GM19468 (cell line): ENCODE measurements around the gene GREB1.

Experiments used
- ATAC-seq: cut with Tn5 transposase; IDR thresholded peaks from one replicate; pipeline ENCODE4 v1.9.1; 2021; ENCODE audit warnings: mild to moderate bottlenecking, moderate library complexity, moderate number of reproducible peaks; ENCODE audit not compliant: unreplicated experiment; ENCODE audit errors: extremely low read depth

The GREB1 gene

GRCh38 chr2:11592671-11593574 lies 59.1 kb downstream of the GREB1 start:
- ATAC-seq = no peak

DNA sequence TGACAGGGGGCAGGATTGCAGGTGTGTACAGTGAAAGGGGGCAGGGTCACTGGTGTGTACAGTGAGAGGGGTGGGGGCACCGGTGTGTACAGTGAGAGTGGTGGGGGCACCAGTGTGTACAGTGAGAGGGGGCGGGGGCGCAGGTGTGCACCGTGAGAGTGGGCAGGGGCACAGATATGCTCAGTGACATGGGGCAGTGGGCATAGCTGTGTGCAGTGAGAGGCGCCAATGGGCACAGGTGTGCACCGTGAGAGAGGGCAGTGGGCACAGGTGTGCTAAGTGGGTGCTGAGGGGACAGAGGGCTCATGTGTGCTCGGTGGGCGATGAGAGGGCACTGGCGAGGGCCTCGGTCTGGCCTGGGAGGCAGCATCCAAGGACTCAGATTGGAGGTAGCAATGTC lies 63.0 kb downstream of the GREB1 start:
- no peak for ATAC-seq

GRCh38 chr2:11597538-11598225 lies 63.8 kb downstream of the GREB1 start:
- no peak for ATAC-seq

GRCh38 chr2:11598228-11598731 lies 64.4 kb downstream of the GREB1 start:
- no peak for ATAC-seq

DNA sequence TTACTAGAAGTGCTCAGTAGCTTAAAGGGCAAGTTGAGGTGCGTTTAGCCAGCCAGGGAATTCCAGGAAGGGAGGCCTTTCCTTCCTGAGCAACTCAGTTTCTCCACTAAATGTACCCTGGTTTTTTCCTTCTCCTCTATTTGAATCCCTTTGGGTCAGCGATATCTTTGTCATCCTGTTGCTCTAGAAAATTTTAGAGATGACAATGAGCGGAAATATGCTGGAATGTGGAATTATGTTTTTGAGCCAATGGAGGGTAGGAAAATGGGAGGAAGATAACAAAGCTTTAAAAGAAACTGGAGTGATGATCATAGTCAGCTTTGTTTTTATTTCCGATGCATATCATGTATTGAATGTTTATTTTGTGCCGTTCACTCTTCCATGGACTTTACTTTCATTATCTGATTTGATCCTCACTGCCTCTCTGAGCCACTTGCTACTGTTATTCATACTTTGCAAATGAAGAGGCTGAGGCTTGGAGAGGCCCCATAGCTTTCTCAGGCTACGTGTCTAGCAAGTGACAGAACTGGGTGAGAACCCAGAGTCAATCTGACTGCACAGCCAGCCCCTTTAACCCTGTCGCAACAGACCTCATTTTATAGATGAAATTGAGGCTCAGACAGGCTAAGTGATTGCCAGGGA lies 68.8 kb downstream of the GREB1 start:
- no peak for ATAC-seq

GRCh38 chr2:11610624-11611242 lies 76.9 kb downstream of the GREB1 start:
- no peak for ATAC-seq

GRCh38 chr2:11611251-11611650 lies 77.4 kb downstream of the GREB1 start:
- no peak for ATAC-seq

DNA sequence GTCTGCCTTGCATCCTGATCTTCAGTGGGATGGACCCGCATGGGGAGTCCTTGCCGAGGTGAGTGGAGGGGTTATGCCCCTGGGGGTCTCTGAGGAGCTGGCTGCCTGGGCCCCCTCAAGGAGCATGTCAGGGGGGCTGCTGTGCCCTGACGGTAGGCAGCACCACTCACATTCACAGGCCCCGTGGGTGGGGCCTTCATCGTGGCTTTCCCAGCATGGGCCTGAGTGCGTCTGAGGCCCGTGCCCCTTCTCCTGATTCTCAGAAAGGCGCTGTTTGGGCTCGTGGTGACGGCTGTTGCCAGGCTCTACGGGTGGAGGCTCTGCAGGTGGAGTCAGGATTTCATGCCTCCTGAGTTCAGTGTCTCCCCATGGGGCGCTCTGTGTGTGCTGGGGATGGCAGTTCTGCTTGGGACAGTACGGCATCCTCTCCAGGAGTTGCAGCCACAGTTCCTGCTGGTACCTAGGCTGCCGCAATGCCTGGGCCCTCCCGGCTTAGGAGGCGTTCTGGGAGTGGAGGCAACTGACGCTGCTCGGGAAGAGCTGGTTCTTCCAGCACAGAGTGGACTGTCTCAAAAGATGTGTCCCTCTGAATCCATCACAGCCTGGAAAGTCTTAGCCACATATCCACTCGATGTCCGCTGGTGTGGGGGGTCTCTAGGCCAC lies 78.8 kb downstream of the GREB1 start:
- no peak for ATAC-seq

DNA sequence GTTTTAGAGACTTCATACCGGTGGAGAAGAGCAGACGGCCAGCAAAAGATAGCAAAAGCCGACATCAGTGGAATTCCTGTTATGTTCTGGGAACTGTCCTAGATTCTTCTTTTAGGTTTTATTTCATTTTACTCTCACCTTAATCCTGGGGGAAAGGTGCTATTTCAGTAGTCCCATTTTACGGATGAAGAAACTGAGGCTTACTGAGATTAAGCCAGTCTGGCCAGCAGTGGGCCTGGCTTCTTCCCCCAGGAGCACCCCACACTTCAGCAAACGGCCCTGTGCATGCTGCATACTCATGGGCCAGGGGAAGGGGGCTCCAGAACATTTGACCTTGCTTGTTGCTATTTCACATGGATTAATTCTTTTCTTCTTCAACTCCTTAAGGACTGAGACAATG lies 79.5 kb downstream of the GREB1 start:
- no peak for ATAC-seq

DNA sequence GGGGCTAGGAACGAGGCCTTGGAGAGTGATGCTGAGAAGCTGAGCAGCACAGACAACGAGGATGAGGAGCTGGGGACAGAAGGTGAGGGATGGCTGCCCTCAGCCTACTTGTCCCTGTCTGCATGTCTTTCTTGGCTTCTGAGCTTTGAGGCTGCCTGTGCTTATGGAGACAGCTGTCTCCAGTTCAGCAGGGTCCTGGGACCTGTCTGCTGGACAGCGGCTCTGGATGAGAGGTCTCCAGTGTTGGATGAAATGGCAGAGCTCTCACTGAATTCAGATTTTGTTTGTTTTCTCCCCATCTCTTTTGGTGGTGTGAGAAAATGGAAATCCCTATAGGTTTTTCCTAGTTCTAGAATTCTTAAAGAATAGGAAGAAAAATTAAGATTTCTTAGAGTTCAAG lies 81.4 kb downstream of the GREB1 start:
- no peak for ATAC-seq

GRCh38 chr2:11616097-11616687 lies 82.3 kb downstream of the GREB1 start:
- no peak for ATAC-seq

GRCh38 chr2:11616851-11617415 lies 83.1 kb downstream of the GREB1 start:
- no peak for ATAC-seq

DNA sequence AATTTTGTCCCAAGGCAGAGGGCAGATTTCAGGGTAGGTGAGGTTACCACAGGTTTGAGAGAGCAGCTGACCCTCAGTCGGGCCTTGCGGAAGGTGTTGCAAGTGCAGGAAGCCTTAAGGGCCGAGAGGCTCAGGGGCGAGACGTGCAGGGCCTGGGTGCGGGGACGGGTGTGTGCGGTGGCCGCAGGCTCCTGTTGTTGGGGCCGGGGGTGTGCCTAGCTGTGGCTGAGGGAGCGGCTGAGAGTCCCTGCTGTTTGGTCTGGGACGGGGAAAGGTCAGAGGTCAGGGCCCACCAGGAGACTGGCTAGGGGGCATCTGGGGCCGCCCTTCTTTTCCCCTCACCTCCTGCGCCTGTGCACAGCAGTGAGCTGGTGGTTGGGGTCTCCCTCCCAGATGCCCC lies 83.7 kb downstream of the GREB1 start:
- ATAC-seq = no peak

- no peak for ATAC-seq
These were observed 84.3 kb downstream of the GREB1 start for GRCh38 chr2:11617984-11618707.

GRCh38 chr2:11618708-11619062 lies 84.8 kb downstream of the GREB1 start:
- ATAC-seq = no peak

DNA sequence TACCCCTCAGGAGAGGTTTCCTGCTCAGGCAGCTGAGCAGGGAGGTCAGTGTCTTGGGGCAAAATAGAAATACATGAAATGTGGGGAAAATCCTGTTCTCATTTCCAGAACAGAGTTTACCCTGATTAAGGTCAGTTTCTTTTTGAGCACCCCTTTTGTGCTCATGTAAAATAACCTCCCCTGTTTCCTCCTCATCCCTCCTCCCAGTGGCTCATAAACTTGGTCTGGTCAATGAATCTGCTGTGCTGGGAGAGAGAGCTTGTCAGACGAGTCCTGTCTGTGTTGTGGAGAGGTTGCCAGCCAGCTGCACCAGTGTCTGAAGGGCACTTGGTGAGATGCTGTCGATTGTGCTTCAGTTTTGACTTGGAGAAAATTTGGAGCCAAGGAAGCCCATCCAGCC lies 87.6 kb downstream of the GREB1 start:
- ATAC-seq = no peak

DNA sequence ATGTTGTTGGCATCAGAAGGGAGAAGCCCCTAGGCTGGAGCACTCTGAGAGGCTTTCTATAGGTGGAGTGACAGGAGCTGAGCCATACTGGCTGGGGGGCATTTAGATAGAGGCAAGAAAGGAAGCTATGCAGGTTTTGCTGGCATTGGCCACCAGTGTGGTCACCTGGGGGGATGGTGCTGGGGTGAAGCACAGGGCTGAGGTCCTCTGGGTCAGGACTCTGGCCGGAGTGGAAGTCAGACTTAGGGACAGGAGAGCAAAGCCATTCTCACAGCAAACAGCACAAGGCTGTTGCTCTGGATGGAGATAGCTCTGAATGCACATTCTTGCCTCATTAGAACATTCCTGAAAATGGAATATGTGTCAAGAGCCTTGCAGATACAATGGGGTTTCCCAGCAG lies 88.8 kb downstream of the GREB1 start:
- ATAC-seq = no peak

GRCh38 chr2:11624893-11625292 lies 91.0 kb downstream of the GREB1 start:
- no peak for ATAC-seq

- no peak for ATAC-seq
These were observed 91.8 kb downstream of the GREB1 start for GRCh38 chr2:11625671-11626070.
